Activated gamma-delta T cell treated with anti-CD3 and anti-CD28 coated beads, Interleukin-2, amount 50 U/mL, for 16 hours (primary cell): Measurements from ENCODE around the gene LY6G6F.
"Not testable (repeated sequence)": the region's sequence is repeated elsewhere in the genome, so short reads cannot be mapped to it uniquely, and the experiment has no call there.

Source experiments
- DNase-seq: peaks from one replicate; pipeline ENCODE4 v3.0.0-alpha.2; 2020; ENCODE audit warnings: low read depth

LY6G6F gene

DNA sequence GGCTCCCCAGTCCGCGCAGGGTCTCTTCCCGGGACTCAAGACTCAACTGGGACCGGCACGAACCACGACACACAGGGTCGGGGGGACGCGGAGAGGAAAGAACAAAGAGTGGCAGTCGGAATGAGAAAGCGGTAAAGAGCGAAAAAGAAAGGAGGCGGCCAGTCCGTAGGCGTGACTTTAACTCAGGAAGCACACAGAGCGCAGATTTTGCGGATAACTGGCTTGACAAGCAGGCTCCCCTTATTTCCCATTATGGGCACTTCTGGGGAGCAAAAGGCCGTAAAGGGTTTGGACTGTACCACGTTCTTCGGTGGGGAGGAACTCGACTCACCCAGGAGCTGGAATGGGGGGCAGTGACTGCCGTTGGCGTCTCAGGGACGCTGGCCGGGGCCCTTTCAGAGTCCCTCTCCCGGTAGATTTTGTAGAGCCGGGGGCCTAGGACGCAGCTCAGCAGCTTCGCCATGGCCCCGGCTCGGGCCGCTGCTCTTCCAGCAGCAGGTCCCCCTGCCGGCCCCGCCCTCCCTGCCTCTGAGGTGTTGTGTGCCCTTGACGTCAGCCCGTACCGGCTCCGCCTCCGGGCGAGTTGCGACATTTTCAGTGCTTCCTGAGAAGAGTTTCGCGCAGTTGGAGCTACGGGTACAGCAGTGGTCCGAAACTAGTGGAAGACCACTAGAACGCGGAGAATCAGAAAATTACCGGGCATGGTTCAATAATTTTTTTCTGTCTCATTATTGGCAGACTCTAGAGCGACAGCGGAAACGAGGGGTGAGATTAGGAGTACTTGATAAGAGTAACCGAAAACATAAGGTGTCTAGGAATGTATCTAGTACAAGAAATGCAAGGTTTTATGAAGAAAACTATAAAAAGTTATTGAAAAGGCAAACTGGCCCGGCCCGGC, 3.6 kb upstream of the LY6G6F start, which contains the start of gene ABHD16A:
TSS of gene ABHD16A (minus strand) at position 506 of the 898 bp plus-strand sequence. CDS start at position 463, 43 bp downstream.
- peak; percentile 95 for DNase-seq

DNA sequence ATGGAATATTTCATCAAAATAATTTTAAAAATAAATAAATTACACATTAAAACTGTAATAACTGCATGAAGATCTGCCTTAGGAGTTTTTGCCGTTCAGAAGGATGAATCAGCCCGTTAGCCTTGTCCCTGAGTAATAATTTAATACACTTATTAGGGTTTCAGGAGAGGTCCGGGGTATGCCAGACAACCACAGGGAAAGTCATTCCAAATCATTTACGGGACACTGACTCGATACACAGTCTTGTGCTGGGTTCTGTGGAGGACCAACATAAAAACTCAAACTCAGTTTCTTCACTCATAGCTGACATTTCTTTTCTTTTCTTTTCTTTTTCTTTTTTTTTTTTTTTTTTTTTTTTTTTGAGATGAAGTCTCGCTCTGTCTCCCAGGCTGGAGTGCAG, 735 bp upstream of the LY6G6F start:
- DNase-seq = no peak

GRCh38 chr6:31707701-31708100, 1.0 kb downstream of the LY6G6F start:
- no peak for DNase-seq

DNA sequence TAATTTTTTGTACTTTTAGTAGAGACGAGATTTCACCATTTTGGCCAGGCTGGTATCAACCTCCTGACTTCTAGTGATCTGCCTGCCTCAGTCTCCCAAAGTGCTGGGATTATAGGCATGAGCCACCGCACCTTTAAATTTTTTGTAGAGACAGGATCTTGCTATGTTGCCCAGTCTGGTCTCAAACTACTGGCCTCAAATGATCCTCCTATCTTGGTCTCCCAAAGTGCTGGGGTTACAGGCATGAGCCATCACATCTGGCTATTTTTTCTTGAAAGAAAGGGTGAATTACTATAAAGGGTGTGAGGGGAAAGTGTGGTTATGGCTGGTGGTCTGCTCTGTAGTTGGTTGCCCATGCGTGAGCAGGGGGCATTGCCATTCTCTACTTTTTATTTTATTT, 1.6 kb downstream of the LY6G6F start:
- no peak for DNase-seq

DNA sequence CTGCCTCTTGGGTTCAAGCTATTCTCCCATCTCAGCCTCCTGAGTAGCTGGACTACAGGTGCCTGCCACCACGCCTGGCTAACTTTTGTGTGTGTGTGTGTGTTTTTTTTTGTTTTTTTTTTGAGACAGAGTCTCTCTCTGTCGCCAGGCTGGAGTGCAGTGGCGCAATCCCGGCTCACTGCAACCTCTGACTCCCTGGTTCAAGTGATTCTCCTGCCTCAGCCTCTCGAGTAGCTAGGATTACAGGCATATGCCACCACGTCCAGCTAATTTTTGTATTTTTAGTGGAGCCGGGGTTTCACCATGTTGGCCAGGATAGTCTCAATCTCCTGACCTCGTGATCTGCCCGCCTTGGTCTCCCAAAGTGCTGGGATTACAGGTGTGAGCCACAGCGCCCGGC, 2.5 kb downstream of the LY6G6F start:
- DNase-seq = not testable (repeated sequence)

DNA sequence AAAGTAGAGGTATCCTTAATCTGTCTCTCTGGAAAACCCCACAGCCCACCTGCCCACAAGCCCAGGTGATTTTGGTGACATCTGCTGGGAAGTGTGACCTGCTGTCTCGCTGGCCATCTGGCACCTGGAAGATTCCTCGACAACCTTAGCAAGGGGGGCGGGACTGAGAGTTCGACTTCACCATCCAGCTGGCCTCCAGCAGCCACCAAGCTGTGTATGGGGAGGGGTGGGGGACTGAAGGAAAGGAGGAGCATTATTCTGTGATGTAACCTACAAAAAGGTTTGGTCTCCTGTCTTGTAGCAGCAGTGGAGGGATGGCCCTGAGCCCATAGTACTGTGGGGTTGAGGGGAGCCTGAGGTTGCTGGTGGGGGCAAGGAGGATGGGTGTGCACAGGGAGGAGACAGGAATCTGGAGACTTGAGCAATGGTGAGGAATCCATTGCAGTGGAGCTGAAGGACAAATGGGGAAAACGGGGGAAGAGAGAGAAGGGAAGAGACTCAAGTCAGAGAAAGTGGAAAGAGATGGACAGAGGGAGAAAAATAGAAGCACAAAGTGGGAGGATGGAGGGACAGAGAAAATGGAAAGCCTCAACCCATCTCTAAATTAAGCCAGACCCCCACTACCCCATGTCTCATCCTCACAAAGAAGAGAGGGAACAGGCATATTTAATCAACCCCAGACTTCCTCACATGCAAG, 4.0 kb downstream of the LY6G6F start:
- no peak for DNase-seq

- DNase-seq = no peak
Observed at GRCh38 chr6:31711233-31711632, 4.6 kb downstream of the LY6G6F start.

DNA sequence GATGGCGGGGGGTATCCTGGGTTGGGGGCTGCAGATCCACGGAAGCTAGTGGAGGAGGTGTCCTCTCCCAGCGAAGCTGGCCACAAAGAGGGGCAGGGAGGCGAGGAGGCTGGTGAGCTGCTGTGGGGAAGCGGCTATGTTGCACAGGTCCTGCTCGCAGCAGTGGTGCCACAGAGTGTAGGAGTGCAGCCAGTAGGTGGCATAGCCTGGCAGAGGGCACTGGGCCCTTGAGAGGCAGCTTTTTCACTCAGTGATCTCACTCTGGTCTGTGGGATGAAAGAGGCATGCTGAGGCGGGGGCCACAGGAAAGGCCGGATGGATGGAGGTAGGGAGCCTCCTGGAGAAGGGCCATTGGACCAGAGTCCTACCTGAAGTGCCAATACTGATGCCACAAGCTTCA, 5.6 kb downstream of the LY6G6F start:
- no peak for DNase-seq

GRCh38 chr6:31713465-31713864, 6.8 kb downstream of the LY6G6F start:
- no peak for DNase-seq

DNA sequence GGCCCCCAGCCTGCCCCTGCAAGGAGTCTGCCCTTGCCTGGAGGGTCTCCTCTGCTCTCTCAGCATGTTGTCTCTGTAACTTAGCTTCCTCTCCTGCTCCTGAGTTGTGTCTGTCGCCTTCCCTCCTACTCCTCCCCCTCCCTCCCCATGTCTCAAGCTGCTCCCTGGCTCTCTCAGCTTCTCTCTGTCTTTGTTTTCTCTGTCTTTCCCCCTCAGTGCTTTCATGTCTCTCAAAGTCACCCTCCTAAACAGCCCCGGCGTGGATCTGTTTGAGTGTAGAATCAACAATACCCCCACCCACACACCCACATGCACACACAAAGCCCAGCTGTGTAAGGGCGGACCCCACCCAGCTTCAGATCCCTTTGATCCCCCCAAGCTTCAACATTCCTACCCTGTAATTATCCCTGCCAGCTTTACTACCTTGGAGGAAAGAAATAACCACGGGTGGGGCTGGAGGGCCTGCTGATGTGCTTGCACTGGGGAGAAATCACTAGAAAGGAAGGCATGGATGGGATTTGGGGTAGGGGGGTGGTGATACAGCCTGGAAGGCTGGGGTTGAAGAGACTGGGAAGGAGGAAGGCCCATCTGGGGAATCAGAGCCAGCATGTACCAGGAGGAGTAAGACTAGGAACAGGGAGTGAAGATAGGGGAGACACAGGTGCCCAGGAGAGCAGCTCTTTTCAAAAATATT, 7.5 kb downstream of the LY6G6F start:
- no peak for DNase-seq

DNA sequence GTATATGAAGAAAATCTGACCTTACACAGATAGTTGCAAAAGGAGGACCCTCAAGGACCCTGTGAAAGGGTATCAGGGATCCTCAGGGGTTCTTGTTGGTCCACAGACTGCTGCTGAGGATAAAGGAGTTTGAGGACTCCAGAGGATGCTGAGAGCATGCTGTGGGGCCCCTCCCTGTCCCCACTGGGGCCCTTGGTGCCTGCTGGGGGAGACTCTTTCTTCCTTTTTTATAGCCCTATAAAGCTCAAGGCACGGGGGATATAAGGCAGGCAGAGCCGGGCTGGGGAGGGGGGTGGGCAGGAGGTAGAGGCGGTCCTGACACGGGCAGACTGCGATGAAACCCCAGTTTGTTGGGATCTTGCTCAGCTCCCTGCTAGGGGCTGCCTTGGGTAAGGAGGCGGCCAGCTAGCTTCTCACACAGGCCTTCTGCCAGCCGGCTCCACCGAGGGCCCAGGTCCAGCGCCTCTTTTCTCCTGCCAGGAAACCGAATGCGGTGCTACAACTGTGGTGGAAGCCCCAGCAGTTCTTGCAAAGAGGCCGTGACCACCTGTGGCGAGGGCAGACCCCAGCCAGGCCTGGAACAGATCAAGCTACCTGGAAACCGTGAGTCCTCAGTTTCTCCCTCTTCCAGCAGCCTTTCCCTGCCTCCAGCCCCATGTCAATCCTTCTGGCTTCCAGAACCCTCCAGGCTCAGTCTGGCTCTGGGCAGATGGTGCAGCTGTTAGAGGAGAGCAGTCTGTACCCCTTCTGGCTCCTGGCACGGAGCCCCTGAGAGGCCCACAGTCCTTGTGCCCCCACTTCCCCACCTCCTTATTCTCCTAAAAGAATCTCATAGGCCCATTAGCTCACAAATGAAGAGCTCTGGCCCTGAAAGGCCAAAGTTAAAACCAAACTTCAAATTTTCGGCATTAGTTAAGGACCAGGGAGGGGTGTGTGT, 8.6 kb downstream of the LY6G6F start, which contains the start of gene LY6G6D:
TSS of gene LY6G6D (plus strand) at position 327 of the 937 bp plus-strand sequence. CDS start at position 335, 8 bp downstream.
- DNase-seq = no peak

- DNase-seq = no peak
Observed at GRCh38 chr6:31717499-31718222, 11.0 kb downstream of the LY6G6F start.

GRCh38 chr6:31718265-31718664, 11.6 kb downstream of the LY6G6F start:
- no peak for DNase-seq

- no peak for DNase-seq
Observed at GRCh38 chr6:31719001-31719400, 12.3 kb downstream of the LY6G6F start.

DNA sequence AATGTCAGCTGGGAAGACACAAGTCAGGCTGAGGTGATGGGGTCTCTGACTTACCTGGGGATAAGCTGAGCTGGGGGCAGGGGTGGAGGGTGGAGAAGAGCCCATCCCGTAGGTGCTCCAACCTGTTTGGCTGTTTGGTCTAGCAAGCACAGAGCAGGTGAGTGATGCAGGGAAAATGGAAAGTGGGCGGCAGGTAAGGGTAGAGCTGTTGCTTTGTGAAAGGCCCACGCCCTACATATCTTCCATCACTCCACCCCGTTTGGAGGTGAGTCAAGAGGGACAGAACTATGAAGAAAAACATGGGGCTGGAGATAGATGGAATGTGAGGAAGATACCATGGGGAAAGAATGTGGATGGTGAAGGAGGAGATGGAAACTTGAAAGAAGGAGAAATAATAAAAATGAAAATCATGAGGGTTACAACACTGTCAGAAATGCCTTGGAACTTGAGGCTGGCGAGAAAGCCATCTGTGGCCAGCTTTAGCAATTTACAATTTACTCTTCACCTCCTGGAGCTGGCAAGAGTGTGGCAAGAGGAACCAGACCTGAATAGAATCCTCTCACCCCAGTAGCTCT, 13.6 kb downstream of the LY6G6F start:
- no peak for DNase-seq

- no peak for DNase-seq
Observed at GRCh38 chr6:31721351-31722020, 14.8 kb downstream of the LY6G6F start, which contains the start of gene LY6G6C. Gene LY6G6C, minus strand, starts transcription at chr6:31721746. Its CDS starts 67 bp downstream, at chr6:31721679.

DNA sequence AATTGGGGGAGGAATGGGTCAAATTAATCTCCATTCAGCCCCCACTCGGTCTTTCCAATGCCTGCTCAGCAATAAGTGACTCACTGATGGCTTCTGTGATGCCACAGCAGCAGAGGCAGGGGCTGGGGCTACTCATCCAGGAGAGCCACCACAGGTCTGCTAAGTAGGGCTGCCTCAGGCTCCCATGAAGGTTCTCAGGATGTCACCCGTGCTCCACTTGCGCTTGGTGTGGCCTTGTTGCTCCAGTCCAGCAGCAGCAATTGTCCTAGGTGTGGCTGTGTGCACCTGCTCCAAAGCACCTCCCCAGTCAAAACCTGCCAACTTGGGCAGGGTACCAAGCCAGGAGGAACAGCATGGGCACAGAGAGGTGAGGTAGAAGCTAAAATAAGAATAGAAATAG, 15.5 kb downstream of the LY6G6F start:
- DNase-seq = no peak

DNA sequence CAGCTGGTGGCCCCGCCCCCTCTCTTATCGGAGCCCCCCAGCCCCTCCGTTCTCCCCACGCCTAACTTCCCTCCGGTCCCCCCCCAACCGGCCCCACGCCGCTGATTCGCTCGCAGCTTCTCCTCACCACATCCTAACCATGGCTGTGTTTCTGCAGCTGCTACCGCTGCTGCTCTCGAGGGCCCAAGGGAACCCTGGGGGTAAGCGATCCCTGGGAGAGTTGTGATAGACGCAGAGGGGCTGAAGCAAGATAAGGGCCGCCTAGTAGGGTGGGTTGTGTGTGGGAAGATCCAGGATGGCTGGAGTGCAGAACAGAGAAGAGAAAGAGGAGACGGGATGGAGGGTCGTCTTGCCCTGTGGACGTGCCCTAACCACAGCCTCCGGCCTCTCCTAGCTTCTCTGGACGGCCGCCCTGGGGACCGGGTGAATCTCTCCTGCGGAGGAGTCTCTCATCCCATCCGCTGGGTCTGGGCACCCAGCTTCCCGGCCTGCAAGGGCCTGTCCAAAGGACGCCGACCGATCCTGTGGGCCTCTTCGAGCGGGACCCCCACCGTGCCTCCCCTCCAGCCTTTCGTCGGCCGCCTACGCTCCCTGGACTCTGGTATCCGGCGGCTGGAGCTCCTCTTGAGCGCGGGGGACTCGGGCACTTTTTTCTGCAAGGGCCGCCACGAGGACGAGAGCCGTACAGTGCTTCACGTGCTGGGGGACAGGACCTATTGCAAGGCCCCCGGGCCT, 16.7 kb downstream of the LY6G6F start, which contains the start of gene MPIG6B:
TSS of gene MPIG6B (plus strand) at position 129 of the 735 bp plus-strand sequence. CDS start at position 140, 11 bp downstream.
- no peak for DNase-seq
